K562 (cell line): ENCODE measurements around the gene SAP30BP. TPM values are rescaled to one million over a fixed set of nuclear protein-coding genes. Genes with fewer than 3 reads are reported as not detected.

Experiments used
- CSDE1 ChIP-seq, 2 experiments: fragments of 450-650 bp; IDR thresholded peaks; 2 replicates each; pipeline ENCODE4 v1.6.1; 2016; ENCODE audit warnings: mild to moderate bottlenecking in 1 of 2
- GTF2F1 ChIP-seq: IDR thresholded peaks from 2 replicates; pipeline ENCODE4 v1.6.1; 2011; ENCODE audit warnings: low read depth, low read length, improper control_type of control experiment
- MCM5 ChIP-seq: fragments of 450-650 bp; IDR thresholded peaks from 2 replicates; pipeline ENCODE4 v1.6.1; 2016; ENCODE audit warnings: low read depth
- ZNF143 ChIP-seq: sonication (generic); formaldehyde crosslinking; IDR thresholded peaks from 2 replicates; pipeline ENCODE4 v1.9.0; 2022; ENCODE audit warnings: mild to moderate bottlenecking, missing genetic modification reagents
- ZNF24 ChIP-seq: fragments of 450-650 bp; IDR thresholded peaks from 2 replicates; pipeline ENCODE4 v1.6.1; 2016
- ZNF436 ChIP-seq: fragments of 250-450, 450-650 bp; sonication (Bioruptor Pico); formaldehyde crosslinking; IDR thresholded peaks from 2 replicates; pipeline ENCODE4 v1.7.0; 2020; ENCODE audit warnings: mild to moderate bottlenecking
- polyA plus RNA-seq, 8 experiments: library from polyadenylated mRNA; depleted of rRNA in 4 of 8; stranded (reverse) in 5 of 8; unstranded in 3 of 8; fragments of >200 nt; fragmentation: Nextera tagmentation in 2 of 8; fragmentation: Illumina TruSeq in 1 of 8; extraction: Ambion mirVana in 2 of 8; extraction: Trizol in 1 of 8; gene quantifications; 2 replicates each; pipeline versions ENCODE4 v1.2.1 to v1.2.3, GENCODE V29; 2011 to 2014; ENCODE audit warnings: inconsistent platforms in 1 of 8, missing spikeins in 1 of 8
- total RNA-seq, 7 experiments: library from RNA; depleted of rRNA in 6 of 7; stranded (reverse); fragments of >200 nt in 6 of 7; fragmentation: Illumina TruSeq in 2 of 7; extraction: Trizol in 2 of 7; gene quantifications; 2 replicates each; pipeline versions ENCODE4 v1.2.1 to v1.2.3, GENCODE V29; 2011 to 2021; ENCODE audit warnings: low replicate concordance in 1 of 7
- TF ChIP-seq, protein P1 (sequence below): fragments of 450-650 bp; IDR thresholded peaks from 2 replicates; pipeline ENCODE4 v1.6.1; 2016; ENCODE audit warnings: mild to moderate bottlenecking, moderate library complexity
- TF ChIP-seq, protein P2 (sequence below): fragments of 450-650 bp; IDR thresholded peaks from 2 replicates; pipeline ENCODE4 v1.6.1; 2016; ENCODE audit warnings: low read depth

Gene SAP30BP
- total and polyA plus RNA-seq, 9 of the 15 experiments (the other 6 are each of a cell fraction or from before 2014, with no cell fraction given), result 45.3 to 154 (median 71.7) TPM

DNA sequence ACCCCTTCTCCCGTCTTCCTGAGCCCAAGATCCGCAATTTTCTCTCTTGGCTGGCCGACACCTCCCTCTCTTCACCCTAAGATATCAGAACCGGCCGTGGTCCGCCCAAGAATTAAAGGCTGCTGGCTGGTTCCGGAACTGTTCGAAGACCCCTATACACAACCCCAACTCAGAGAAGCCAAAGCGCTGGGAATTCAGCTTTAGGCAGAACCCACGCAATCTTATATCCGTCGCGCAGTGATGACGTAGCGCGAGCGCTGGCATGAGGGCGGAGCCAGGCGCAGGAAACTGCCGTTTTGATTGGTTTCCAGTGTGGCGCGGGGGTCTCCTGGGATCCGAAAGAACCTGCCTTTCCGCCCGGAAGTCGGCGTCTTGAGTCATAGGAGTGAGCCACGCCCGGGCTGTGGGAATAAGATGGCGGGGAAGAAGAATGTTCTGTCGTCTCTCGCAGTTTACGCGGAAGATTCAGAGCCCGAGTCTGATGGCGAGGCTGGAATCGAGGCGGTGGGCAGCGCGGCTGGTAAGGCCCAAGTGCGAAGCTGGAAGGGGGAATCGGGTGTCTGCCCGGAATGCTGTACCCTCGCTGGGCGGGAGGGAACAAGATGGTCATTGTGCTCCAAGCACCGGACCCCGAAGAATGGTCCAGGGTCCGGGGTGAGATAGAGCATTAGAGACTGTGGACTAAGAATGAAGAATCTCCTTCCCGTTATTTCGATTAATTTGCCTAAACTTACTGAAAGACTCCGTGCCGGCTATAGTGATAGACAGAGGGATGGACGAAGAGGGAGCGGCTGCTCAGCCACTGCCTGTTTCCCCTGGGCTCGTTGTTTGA, at the start of gene SAP30BP, which contains the start of gene RECQL5 (continued):
- TF ChIP-seq, protein P1, sequence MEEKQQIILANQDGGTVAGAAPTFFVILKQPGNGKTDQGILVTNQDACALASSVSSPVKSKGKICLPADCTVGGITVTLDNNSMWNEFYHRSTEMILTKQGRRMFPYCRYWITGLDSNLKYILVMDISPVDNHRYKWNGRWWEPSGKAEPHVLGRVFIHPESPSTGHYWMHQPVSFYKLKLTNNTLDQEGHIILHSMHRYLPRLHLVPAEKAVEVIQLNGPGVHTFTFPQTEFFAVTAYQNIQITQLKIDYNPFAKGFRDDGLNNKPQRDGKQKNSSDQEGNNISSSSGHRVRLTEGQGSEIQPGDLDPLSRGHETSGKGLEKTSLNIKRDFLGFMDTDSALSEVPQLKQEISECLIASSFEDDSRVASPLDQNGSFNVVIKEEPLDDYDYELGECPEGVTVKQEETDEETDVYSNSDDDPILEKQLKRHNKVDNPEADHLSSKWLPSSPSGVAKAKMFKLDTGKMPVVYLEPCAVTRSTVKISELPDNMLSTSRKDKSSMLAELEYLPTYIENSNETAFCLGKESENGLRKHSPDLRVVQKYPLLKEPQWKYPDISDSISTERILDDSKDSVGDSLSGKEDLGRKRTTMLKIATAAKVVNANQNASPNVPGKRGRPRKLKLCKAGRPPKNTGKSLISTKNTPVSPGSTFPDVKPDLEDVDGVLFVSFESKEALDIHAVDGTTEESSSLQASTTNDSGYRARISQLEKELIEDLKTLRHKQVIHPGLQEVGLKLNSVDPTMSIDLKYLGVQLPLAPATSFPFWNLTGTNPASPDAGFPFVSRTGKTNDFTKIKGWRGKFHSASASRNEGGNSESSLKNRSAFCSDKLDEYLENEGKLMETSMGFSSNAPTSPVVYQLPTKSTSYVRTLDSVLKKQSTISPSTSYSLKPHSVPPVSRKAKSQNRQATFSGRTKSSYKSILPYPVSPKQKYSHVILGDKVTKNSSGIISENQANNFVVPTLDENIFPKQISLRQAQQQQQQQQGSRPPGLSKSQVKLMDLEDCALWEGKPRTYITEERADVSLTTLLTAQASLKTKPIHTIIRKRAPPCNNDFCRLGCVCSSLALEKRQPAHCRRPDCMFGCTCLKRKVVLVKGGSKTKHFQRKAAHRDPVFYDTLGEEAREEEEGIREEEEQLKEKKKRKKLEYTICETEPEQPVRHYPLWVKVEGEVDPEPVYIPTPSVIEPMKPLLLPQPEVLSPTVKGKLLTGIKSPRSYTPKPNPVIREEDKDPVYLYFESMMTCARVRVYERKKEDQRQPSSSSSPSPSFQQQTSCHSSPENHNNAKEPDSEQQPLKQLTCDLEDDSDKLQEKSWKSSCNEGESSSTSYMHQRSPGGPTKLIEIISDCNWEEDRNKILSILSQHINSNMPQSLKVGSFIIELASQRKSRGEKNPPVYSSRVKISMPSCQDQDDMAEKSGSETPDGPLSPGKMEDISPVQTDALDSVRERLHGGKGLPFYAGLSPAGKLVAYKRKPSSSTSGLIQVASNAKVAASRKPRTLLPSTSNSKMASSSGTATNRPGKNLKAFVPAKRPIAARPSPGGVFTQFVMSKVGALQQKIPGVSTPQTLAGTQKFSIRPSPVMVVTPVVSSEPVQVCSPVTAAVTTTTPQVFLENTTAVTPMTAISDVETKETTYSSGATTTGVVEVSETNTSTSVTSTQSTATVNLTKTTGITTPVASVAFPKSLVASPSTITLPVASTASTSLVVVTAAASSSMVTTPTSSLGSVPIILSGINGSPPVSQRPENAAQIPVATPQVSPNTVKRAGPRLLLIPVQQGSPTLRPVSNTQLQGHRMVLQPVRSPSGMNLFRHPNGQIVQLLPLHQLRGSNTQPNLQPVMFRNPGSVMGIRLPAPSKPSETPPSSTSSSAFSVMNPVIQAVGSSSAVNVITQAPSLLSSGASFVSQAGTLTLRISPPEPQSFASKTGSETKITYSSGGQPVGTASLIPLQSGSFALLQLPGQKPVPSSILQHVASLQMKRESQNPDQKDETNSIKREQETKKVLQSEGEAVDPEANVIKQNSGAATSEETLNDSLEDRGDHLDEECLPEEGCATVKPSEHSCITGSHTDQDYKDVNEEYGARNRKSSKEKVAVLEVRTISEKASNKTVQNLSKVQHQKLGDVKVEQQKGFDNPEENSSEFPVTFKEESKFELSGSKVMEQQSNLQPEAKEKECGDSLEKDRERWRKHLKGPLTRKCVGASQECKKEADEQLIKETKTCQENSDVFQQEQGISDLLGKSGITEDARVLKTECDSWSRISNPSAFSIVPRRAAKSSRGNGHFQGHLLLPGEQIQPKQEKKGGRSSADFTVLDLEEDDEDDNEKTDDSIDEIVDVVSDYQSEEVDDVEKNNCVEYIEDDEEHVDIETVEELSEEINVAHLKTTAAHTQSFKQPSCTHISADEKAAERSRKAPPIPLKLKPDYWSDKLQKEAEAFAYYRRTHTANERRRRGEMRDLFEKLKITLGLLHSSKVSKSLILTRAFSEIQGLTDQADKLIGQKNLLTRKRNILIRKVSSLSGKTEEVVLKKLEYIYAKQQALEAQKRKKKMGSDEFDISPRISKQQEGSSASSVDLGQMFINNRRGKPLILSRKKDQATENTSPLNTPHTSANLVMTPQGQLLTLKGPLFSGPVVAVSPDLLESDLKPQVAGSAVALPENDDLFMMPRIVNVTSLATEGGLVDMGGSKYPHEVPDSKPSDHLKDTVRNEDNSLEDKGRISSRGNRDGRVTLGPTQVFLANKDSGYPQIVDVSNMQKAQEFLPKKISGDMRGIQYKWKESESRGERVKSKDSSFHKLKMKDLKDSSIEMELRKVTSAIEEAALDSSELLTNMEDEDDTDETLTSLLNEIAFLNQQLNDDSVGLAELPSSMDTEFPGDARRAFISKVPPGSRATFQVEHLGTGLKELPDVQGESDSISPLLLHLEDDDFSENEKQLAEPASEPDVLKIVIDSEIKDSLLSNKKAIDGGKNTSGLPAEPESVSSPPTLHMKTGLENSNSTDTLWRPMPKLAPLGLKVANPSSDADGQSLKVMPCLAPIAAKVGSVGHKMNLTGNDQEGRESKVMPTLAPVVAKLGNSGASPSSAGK, result no peak
- TF ChIP-seq MCM5 (no peak), CSDE1 (IDR thresholded peaks at IDR 0.05) (0 out of 4 replicates have a peak, but pooled peaks of 1 of the 2 experiments have one; percentile 22), GTF2F1 (no peak), ZNF436 (CRISPR knock-in tag) (0 out of 2 replicates have a peak, but pooled peaks have one; percentile 40), ZNF143 (CRISPR knock-in tag) (no peak), ZNF24 (no peak)
- TF ChIP-seq, protein P2, sequence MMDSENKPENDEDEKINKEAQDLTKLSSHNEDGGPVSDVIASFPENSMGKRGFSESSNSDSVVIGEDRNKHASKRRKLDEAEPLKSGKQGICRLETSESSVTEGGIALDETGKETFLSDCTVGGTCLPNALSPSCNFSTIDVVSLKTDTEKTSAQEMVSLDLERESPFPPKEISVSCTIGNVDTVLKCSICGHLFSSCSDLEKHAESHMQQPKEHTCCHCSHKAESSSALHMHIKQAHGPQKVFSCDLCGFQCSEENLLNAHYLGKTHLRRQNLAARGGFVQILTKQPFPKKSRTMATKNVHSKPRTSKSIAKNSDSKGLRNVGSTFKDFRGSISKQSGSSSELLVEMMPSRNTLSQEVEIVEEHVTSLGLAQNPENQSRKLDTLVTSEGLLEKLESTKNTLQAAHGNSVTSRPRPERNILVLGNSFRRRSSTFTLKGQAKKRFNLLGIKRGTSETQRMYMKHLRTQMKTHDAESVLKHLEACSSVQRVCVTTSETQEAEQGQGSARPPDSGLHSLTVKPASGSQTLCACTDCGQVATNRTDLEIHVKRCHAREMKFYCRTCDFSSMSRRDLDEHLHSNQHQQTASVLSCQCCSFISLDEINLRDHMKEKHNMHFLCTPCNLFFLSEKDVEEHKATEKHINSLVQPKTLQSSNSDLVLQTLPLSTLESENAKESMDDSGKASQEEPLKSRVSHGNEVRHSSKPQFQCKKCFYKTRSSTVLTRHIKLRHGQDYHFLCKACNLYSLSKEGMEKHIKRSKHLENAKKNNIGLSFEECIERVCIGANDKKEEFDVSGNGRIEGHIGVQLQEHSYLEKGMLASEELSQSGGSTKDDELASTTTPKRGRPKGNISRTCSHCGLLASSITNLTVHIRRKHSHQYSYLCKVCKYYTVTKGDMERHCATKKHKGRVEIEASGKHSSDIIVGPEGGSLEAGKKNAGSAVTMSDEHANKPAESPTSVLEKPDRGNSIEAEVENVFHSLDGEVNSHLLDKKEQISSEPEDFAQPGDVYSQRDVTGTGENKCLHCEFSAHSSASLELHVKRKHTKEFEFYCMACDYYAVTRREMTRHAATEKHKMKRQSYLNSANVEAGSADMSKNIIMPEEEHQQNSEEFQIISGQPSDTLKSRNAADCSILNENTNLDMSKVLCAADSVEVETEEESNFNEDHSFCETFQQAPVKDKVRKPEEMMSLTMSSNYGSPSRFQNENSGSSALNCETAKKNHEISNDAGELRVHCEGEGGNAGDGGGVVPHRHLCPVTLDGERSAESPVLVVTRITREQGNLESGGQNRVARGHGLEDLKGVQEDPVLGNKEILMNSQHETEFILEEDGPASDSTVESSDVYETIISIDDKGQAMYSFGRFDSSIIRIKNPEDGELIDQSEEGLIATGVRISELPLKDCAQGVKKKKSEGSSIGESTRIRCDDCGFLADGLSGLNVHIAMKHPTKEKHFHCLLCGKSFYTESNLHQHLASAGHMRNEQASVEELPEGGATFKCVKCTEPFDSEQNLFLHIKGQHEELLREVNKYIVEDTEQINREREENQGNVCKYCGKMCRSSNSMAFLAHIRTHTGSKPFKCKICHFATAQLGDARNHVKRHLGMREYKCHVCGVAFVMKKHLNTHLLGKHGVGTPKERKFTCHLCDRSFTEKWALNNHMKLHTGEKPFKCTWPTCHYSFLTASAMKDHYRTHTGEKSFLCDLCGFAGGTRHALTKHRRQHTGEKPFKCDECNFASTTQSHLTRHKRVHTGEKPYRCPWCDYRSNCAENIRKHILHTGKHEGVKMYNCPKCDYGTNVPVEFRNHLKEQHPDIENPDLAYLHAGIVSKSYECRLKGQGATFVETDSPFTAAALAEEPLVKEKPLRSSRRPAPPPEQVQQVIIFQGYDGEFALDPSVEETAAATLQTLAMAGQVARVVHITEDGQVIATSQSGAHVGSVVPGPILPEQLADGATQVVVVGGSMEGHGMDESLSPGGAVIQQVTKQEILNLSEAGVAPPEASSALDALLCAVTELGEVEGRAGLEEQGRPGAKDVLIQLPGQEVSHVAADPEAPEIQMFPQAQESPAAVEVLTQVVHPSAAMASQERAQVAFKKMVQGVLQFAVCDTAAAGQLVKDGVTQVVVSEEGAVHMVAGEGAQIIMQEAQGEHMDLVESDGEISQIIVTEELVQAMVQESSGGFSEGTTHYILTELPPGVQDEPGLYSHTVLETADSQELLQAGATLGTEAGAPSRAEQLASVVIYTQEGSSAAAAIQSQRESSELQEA, result no peak
